Ammon's horn (tissue), 1 donor: ENCODE results near the gene MTURN.

Source experiments
- DNase-seq: peaks from one replicate; pipeline ENCODE4 v3.0.0-alpha.2; 2016; ENCODE audit warnings: low spot score

MTURN gene

DNA sequence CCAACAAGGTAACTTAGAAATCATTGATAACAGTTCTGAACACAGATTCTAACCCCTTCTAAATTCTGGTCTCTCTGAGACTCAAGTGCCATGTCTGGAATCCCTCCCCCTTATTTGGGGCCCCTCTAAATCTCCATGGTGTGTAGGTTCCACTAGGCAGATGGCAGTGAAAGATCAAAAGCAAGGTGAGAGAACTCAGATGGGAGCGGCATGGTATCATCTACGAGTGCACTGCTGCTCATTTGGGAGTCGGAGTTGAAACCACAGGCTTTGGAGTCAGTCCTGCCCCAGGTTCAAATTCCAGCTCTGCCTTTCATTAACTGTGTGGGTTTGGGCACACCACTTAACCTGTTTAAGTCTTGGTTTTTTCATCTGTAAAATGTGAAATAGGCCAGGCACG lies 72.6 kb downstream of the MTURN start:
- DNase-seq: no peak

DNA sequence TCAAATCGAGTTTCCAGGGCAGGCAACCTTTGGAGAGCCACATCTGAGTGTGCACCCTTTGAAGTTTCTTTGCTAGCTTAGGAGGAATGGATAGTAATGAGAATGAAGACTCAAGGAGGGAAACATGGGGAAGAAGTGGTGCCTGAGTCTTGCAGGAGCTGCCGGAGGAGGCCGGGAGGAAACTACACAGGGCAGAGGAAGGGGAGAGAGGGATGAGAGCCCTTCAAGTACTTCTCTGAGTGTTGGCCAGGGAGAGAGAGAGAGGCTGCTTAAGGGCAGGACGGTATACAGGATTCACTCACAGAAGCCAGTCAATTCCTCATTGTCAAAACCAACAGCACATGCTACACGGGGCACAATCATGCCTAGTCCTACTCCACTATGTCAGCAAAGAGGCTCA lies 75.2 kb downstream of the MTURN start:
- no peak for DNase-seq
